Hypothalamus (tissue), 51 donors: ENCODE measurements around the gene CETN1.

ENCODE experiments used
- DNase-seq, 51 donors: peaks; one replicate each; lab custom pipeline; 2025; lab: John Stamatoyannopoulos, UW

The CETN1 gene

GRCh38 chr18:574865-575645, 5.1 kb upstream of the CETN1 start:
- DNase-seq: no peak

DNA sequence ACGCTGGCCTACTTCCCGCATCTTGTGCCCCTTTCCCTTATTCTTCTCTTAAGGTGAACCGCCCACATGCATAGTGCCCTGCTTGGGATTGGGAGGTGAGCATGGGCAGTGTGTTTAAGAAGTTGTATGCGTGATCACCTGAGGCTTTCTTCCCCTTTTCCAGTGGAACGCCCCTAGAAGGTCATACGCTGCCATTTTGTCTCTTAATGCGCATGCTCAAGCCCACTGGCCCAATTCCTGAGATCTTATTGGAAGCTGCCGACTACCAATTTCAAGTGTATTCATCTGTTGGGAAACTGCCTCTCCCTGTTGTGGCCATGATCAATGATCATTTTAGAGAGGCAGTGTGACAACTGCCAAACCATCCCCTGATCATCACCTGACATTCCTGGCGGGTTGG, 3.3 kb upstream of the CETN1 start:
- no peak for DNase-seq

- peak in 1 of 51 donors; percentile 2 for DNase-seq
These were observed 2.4 kb upstream of the CETN1 start for GRCh38 chr18:577643-578375.

GRCh38 chr18:579238-579637, 942 bp upstream of the CETN1 start:
- DNase-seq: no peak

DNA sequence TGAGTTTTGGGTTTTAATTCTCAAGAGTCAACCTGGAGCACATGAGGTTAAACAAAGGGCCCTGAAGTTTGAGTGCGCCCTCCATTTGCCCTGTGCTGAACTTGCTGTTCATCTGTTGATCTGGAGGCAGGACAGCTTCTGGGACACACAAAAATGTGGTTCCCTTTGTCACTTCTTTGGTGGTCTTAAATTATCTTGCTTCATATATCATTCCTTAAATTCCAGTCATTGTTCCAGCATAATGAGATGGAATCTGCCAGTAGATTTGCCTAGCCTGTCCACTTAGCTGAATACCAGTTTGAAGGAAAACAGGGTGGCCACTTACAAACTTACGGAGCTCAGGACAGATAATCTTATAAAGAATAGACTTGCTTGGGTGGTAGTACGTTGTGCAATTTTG, 916 bp downstream of the CETN1 start:
- no peak for DNase-seq

GRCh38 chr18:582465-582864, 2.3 kb downstream of the CETN1 start:
- peak in 28 of 51 donors; percentile 6 to 70 (median 38) for DNase-seq

GRCh38 chr18:595068-595467, 14.9 kb downstream of the CETN1 start:
- no peak for DNase-seq

GRCh38 chr18:595571-595970, 15.4 kb downstream of the CETN1 start:
- no peak for DNase-seq

DNA sequence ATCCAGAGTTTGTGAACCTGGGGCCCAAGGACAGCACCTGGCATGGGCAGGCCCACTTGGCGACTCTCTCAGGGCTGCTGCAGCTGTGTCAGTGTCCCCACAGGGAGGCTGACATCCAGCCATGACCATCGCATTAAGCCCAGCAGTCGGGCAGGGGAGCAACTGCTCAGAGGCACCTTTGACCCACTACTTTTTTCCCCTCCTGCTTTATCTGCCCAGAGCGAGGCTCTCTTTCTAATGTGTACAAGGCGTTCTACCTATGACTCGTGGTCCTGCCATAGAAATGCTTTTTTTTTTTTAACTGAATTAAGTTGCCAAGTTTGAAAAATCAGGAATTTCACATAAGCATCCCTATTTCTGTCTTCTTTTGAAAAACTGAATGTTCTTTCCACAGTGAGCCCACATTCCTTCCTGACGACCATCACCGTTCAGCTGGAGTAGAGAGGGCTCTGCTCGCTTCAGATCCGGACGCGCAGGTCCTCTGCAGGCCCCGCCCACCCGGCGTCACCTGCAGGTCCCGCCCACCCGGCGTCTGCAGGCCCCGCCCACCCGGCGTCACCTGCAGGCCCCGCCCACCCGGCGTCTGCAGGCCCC, 16.2 kb downstream of the CETN1 start:
- peak in 20 of 51 donors; percentile 9 to 82 (median 52) for DNase-seq

DNA sequence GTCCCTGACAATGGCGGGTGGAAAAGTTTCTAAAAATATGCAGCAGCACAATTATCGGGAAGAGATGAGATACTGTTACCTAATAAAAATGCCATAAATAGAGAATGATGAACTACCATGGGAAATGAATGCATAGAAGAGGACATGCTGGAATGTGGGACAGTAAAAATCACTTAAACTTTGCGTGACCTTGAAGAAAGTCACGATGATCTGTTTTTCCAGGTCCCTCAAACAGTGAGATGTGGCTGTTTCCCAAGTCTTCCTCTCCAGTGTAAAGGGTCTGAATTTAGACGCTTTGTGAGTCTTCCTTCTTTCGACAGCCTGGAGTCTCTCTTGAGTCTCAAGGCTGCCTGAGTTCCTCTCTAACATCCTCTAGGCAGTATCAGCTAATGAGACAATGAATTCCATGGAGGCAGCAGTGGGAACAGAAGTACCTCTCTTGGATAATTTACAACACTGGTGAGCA, 18.0 kb downstream of the CETN1 start:
- DNase-seq: no peak

GRCh38 chr18:600107-600506, 19.9 kb downstream of the CETN1 start:
- DNase-seq: no peak

DNA sequence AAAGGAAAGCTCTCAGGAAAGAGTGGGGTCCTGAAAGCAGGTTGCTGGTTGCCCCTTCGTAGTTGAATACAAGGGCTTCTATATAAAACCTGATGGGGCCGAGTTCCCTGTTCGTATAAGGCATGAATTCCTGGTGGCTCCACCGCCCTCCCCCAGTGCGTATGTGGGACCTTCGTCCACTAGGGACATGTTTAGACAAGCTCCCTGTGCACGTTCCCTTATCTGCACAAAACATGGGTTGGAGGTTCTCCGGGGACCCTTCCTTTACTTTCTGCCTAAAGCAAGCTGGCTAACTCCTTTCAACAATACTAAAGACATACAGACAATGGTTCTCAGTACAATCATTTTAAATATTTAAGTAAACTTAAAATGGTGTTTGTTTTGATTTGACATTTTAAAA, 24.6 kb downstream of the CETN1 start:
- DNase-seq: no peak

DNA sequence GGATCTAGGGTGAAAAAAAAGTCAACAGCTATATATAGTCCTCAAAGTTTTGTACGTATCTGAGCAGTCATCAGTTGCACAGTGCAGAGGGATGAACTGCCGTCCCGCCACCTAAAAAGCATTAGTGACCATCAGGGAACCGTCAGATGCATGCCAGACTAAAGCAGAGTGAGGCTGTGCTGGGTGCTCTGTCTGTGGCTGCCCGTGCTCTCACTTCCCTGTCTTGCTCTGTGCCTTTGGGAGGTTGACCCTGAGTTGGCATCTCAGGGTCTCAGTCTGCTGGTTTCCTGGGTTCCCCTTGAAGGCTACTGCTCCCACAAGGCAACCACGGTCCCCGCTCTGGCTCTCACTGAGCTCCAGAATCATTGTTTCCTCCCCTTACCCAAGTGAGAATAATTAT, 27.8 kb downstream of the CETN1 start:
- DNase-seq: peak in 1 of 51 donors; percentile 16

DNA sequence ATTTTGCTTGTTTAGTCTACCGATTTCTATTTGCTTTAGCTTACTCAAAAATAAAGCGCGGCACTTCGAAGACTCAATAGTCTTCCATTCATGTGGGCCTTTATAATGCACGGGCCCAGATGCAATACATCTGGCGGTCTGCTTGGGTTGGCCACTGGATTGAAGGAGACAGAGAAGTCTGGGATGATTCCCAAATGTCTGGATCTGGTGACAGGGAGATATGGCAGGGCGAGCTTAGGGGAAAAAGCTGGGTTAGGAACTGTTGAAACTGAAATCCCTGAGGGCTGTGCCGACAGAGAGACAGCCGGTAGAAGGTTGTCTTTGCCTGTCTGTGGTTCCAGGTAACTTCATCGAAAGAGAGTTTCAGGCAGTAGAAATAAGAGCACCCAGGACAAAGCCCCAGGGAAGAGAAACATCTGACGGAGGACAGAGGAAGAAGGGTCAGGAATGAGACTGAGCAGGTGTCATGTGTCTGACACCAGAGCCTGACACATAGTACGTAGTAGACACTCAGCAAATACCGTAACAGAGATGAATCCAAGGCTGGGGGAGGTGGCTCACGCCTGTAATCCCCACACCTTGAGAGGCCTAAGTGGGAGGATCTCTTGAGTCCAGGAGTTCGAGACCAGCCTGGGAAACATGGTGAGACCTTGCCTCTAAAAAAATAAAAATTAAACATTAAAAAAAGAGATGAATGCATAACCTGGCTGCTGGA, 30.2 kb downstream of the CETN1 start:
- DNase-seq: no peak

GRCh38 chr18:612156-612555, 32.0 kb downstream of the CETN1 start:
- DNase-seq: no peak

DNA sequence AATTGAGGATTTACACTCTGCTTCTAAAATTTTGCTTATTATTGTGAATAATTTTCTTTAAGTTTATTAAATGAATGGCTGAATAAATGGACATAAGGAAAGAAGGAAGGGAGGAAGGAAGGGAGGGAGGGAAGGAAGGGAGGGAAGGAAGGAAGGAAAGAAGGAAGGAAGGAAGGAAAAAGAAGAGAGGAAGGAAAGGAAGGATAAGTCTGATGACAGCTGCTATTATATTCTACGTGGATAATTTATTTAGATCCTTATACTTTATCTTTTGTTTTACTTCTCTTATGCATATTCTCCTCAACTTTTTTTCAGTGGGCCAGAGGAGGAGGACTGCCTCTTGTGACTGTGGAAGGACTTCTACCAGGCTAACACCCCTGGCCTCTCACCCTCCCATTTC, 34.0 kb downstream of the CETN1 start:
- no peak for DNase-seq

GRCh38 chr18:615092-615521, 34.9 kb downstream of the CETN1 start:
- DNase-seq: no peak

DNA sequence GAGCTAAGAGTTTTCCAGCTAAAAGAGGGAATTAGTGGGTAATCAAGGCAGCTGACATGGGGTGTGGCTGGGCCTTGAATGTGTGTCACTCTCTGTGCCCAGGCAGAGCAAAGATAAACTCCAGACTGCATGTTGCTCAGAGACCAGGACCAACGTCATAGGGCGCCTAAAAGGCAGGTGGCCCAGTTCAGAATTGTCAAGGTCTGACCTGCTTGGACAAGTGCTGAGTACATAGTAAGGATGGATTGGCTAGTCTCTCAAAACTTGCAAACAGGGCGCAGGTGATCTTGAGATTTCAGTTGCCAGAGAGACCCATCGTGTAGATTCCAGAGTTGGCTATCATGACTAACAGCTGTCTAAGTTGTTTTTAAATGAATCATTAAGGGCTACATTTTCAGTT, 35.6 kb downstream of the CETN1 start:
- no peak for DNase-seq

GRCh38 chr18:616380-616995, 36.3 kb downstream of the CETN1 start:
- DNase-seq: peak in 2 of 51 donors; percentile 16 to 26

DNA sequence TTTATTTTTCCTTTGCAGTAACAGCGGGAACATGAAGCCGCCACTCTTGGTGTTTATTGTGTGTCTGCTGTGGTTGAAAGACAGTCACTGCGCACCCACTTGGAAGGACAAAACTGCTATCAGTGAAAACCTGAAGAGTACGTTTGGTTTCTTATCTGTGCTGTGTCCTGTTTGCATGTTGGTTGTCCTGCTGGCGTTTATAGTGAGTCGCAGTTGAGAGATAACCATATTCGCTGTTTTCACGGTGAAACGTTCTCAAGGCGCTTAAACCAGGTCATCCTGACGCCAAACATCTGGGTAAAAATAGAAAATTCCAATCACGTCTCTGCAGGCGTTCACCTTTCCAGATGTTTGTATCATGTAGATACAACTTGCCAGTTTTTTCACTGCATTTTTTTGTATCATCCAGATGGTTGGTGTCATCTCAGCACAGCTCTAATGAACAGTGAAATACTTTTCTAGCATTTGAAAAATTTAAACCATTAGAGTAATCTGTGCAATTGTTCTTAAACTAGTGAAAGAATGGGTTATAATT, 37.9 kb downstream of the CETN1 start:
- DNase-seq: no peak
